ENCODE results near the gene FBXL19.

DNA sequence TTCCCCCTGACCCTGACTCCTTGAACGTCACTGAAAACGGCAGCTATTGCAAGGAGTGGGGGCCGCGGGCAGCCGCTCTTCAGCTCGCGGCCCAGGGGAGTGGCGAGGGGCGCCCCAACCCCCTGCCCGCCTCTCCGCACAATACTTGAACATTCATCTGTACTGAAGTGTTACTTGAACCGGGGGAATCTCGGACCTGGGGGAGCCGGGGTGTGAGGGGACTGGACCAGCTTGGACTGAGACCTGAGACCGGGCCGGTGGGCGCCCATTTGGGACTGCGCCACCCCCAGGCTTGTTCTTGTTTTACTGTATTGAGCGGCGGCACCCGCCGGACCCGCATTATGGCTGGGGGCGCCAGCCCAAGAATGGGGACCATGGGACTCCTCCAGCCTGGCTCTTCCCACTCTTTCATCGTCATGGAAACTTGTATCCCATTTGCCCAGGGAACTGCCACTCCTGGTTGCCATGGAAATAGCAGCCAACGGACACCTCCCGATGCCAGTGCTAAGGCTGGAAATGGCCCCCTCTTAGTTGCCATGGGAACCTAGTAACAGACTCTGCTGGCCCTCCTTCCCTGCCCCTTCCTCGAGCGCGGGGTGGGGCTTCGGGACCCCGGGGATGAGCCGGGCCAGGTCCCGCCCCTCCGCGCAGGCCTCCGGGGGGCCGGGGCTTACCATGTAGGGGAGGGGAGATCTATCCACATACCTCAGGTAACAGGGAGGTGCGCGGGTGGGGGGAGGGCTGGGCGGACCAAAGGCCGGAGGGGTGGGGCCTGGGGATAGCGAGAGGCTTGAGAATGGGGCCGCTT lies 24.7 kb downstream of the FBXL19 start:
- TF ChIP-seq, protein P1, sequence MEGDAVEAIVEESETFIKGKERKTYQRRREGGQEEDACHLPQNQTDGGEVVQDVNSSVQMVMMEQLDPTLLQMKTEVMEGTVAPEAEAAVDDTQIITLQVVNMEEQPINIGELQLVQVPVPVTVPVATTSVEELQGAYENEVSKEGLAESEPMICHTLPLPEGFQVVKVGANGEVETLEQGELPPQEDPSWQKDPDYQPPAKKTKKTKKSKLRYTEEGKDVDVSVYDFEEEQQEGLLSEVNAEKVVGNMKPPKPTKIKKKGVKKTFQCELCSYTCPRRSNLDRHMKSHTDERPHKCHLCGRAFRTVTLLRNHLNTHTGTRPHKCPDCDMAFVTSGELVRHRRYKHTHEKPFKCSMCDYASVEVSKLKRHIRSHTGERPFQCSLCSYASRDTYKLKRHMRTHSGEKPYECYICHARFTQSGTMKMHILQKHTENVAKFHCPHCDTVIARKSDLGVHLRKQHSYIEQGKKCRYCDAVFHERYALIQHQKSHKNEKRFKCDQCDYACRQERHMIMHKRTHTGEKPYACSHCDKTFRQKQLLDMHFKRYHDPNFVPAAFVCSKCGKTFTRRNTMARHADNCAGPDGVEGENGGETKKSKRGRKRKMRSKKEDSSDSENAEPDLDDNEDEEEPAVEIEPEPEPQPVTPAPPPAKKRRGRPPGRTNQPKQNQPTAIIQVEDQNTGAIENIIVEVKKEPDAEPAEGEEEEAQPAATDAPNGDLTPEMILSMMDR (conservative IDR thresholded peaks at IDR 0.05 in 1 of 2, IDR thresholded peaks at IDR 0.05 in 1 of 2; ENCODE audit: extremely low read depth in 1 of 2, insufficient read depth in 1 of 2, low read depth in 1 of 2, low read length in 2 of 2): no peak
- no peak for TF ChIP-seq EZH2 (IDR thresholded peaks at IDR 0.05; ENCODE audit: borderline replicate concordance, low read length)
